Tibial nerve (tissue), 4 donors: Measurements from ENCODE around the gene MECP2. TPM values are rescaled to one million over a fixed set of nuclear protein-coding genes. Genes with fewer than 3 reads are reported as not detected.
A peak's percentile ranks its signal among the peaks of the same experiment; 100 is the strongest.
"Not testable (repeated sequence)": the region's sequence is repeated elsewhere in the genome, so short reads cannot be mapped to it uniquely, and the experiment has no call there.

ENCODE experiments used
- DNase-seq, 2 donors: peaks; one replicate each; pipeline ENCODE4 v3.0.0-alpha.2; 2019; ENCODE audit warnings: low spot score in 2 of 2
- H3K27ac ChIP-seq, 4 donors: fragments of 200-600 bp; sonication (generic) in 3 of 4; one replicate each; pipeline ENCODE4 v1.5.1; 2017 to 2019; ENCODE audit warnings: mild to moderate bottlenecking in 1 of 4
- H3K27me3 ChIP-seq, 2 donors: fragments of 200-600 bp; sonication (generic) in 1 of 2; one replicate each; pipeline versions ENCODE4 v1.5.1 to v1.6.0; 2017 to 2019
- H3K36me3 ChIP-seq, 3 donors: fragments of 200-600 bp; sonication (generic); one replicate each; pipeline ENCODE4 v1.5.1; 2018 to 2019
- H3K4me1 ChIP-seq, 4 donors: fragments of 200-600 bp; sonication (generic) in 3 of 4; one replicate each; pipeline ENCODE4 v1.5.1; 2017 to 2019
- H3K4me3 ChIP-seq, 4 donors: fragments of 200-600 bp; sonication (generic) in 3 of 4; one replicate each; pipeline ENCODE4 v1.5.1; 2017 to 2019; ENCODE audit warnings: mild to moderate bottlenecking in 1 of 4, moderate library complexity in 1 of 4
- H3K9me3 ChIP-seq, 4 donors: fragments of 200-600 bp; sonication (generic) in 3 of 4; one replicate each; pipeline ENCODE4 v1.5.1; 2017 to 2019
- EP300 ChIP-seq, 2 donors: sonication (generic); formaldehyde crosslinking; IDR thresholded peaks; one replicate each; pipeline ENCODE4 v1.6.1; 2017; ENCODE audit warnings: antibody characterized with exemption in 2 of 2, mild to moderate bottlenecking in 1 of 2
- POLR2A ChIP-seq, 2 donors: fragments of 450-650 bp; IDR thresholded peaks; one replicate each; pipeline ENCODE4 v1.6.1; 2017; ENCODE audit warnings: antibody characterized with exemption in 2 of 2, mild to moderate bottlenecking in 2 of 2, moderate library complexity in 2 of 2
- WGBS, 2 donors: methylation state at CpG; one replicate each; pipeline ENCODE4 v1.1.5; 2018; 5-methylcytosine and 5-hydroxymethylcytosine counted together
- total RNA-seq, 4 donors: library from RNA; depleted of rRNA; stranded (reverse); fragments of >200 nt; gene quantifications; one replicate each; pipeline ENCODE4 v1.1.0, GENCODE V29; 2016
- TF ChIP-seq, protein P1 (sequence below), 5 experiments: fragments of 200-600 bp in 3 of 5; fragments of 450-650 bp in 2 of 5; sonication (generic) in 3 of 5; IDR thresholded peaks; one replicate each; pipeline ENCODE4 v1.5.1; 2016 to 2019; ENCODE audit warnings: antibody characterized with exemption in 5 of 5, mild to moderate bottlenecking in 3 of 5, moderate library complexity in 2 of 5

The MECP2 gene
- total RNA-seq, 4 donors from 2014 or later = 71.6 to 96.5 (median 83.1) TPM

DNA sequence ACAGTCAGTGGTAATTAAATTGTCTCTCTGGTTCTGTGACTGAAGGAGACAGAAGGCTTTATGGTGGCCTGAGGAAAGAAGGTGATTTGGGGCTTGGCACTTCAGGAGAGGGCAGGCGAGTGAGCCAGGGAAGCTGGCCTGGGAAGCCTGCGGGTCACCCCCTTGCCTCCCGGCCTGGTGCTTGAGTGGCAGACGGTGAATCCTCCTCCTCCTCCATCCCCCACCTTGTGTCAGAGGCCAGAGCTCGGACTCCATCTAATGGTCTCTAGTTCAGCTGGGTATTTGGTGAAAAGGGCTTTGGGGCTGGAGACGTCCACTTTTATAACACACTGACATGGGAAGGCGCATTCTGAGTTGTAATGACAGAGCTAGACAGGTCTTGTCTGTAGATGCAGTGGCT is 116.3 kb downstream of the MECP2 start:
- Histone ChIP-seq H3K27me3 (peaks cover 0 to 3% of the 10 kb centered on the region in 2 donors), H3K4me3 (no peak overlapping the region), H3K9me3 (no peaks in the 10 kb centered on the region), H3K27ac (peak overlapping the region; percentile 61 to 84 (median 72)), H3K4me1 (peaks cover 0 to 33% (median 9%) of the 10 kb centered on the region in 4 donors), H3K36me3 (no peaks in the 10 kb centered on the region)
- no peak for TF ChIP-seq EP300 (IDR thresholded peaks at IDR 0.05)
- TF ChIP-seq POLR2A (IDR thresholded peaks at IDR 0.05) = no peak
- TF ChIP-seq, protein P1, sequence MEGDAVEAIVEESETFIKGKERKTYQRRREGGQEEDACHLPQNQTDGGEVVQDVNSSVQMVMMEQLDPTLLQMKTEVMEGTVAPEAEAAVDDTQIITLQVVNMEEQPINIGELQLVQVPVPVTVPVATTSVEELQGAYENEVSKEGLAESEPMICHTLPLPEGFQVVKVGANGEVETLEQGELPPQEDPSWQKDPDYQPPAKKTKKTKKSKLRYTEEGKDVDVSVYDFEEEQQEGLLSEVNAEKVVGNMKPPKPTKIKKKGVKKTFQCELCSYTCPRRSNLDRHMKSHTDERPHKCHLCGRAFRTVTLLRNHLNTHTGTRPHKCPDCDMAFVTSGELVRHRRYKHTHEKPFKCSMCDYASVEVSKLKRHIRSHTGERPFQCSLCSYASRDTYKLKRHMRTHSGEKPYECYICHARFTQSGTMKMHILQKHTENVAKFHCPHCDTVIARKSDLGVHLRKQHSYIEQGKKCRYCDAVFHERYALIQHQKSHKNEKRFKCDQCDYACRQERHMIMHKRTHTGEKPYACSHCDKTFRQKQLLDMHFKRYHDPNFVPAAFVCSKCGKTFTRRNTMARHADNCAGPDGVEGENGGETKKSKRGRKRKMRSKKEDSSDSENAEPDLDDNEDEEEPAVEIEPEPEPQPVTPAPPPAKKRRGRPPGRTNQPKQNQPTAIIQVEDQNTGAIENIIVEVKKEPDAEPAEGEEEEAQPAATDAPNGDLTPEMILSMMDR (IDR thresholded peaks at IDR 0.05) = no peak
- WGBS, 2 donors = 59 to 78% methylated on average over 7 of the region's 7 CpGs
- DNase-seq = no peak

DNA sequence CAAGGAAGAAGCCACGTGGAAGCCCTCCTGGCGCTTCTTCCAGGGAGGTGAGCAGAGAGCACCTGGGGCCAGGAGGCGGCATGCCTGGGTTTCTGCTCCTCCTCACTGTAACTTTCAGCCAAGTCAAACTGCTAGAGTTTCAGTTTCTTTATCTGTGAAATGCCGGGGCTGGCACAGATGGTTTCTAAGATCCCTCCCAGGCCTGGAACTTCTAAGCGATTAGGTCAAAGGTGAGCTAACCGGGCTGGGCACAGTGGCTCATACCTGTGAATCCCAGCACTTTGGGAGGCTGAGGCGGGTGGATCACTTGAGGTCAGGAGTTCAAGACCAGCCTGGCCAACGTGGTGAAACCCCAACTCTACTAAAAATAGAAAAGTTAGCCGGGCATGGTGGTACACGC is 117.1 kb downstream of the MECP2 start:
- not testable (repeated sequence) for H3K36me3 ChIP-seq, DNase-seq, H3K4me3 ChIP-seq, H3K9me3 ChIP-seq, H3K27me3 ChIP-seq
- 75 to 83% methylated on average over 8 to 10 of the region's 10 CpGs for WGBS, 2 donors
- H3K27ac ChIP-seq = peak overlapping the region in 2 of 4 donors; percentile 78 to 84
- H3K4me1 ChIP-seq = peaks cover 0 to 29% (median 9%) of the 10 kb centered on the region in 4 donors

DNA sequence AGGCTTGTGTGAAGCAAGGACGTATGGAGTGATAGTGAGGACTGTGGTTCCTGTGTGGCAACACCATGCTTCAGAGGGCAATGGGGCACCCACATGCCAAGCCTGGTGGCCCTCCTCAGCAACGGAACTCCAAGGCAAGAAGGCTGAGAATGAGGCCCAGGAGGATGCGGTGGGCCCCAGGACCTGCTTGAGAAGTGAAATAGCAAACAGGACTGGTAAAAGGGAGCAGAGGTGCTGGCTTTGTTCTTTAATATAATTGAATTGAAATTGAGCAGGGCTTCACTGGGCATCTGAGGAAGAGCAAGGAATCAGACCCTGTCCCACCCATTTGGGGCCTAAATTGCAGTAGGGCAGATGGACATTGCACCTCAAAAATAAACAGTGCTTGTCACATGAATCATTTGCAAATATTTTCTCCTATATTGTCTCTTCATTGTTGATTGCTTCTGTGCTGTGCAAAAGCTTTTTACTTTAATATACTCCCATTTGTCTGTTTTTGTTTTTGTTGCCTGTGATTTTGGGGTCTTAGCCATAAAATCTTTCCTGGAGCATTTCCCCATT is 122.7 kb downstream of the MECP2 start:
- Histone ChIP-seq H3K27ac (peak overlapping the region in 3 of 4 donors; percentile 91 to 98 (median 96)), H3K27me3 (no peaks in the 10 kb centered on the region), H3K9me3 (no peaks in the 10 kb centered on the region), H3K4me3 (no peak overlapping the region), H3K36me3 (no peaks in the 10 kb centered on the region), H3K4me1 (peaks cover 0 to 17% (median 2%) of the 10 kb centered on the region in 4 donors)
- WGBS, 2 donors = 63 to 76% methylated on average over 3 of the region's 3 CpGs
- no peak for DNase-seq
- TF ChIP-seq POLR2A (IDR thresholded peaks at IDR 0.05) = no peak
- no peak for TF ChIP-seq EP300 (IDR thresholded peaks at IDR 0.05)
- TF ChIP-seq, protein P1 (IDR thresholded peaks at IDR 0.05) = no peak

DNA sequence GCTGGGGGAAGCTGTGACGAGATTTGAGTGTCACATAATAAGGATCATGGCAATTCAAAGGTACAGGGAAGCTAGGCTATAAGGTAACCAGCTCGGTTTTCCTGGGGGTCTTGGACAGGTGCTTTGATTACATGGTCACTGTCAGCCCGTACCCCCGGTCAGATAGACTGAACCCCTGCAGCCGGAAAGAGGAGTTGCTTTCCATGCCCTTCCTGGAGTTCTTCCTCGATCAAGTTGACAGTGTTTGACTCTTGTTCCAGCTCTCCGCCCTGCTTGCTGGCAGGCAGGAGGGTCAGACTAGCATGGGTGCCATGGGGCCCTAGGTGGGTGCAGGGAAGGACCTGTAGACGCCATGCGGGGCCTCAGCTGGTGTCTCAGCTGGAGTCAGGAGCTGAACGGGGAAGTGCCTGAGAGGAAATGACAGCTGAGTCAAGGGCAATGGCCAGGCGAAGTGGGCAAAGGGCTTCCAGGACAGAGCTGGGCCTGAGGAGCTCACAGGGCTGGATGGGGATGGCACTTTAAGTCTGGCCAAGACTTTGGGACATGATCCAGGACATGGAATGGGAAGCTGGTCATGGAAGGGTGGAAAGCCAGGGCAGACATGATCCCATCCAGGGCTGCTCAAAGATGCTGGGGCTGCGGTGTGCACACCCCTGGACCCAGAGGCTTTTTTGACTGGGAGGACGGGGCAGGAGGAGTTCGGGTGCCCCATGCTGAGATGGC is 123.4 kb downstream of the MECP2 start:
- DNase-seq = no peak
- WGBS, 2 donors = 65 to 74% methylated on average over 13 of the region's 14 CpGs
- Histone ChIP-seq H3K9me3 (no peaks in the 10 kb centered on the region), H3K27me3 (no peaks in the 10 kb centered on the region), H3K36me3 (no peaks in the 10 kb centered on the region), H3K4me1 (peaks cover 0 to 22% (median 4%) of the 10 kb centered on the region in 4 donors), H3K27ac (peak overlapping the region; percentile 91 to 98 (median 96)), H3K4me3 (no peak overlapping the region)
- TF ChIP-seq POLR2A (IDR thresholded peaks at IDR 0.05) (no peak), EP300 (IDR thresholded peaks at IDR 0.05) (no peak)
- TF ChIP-seq, protein P1 (IDR thresholded peaks at IDR 0.05) = no peak

DNA sequence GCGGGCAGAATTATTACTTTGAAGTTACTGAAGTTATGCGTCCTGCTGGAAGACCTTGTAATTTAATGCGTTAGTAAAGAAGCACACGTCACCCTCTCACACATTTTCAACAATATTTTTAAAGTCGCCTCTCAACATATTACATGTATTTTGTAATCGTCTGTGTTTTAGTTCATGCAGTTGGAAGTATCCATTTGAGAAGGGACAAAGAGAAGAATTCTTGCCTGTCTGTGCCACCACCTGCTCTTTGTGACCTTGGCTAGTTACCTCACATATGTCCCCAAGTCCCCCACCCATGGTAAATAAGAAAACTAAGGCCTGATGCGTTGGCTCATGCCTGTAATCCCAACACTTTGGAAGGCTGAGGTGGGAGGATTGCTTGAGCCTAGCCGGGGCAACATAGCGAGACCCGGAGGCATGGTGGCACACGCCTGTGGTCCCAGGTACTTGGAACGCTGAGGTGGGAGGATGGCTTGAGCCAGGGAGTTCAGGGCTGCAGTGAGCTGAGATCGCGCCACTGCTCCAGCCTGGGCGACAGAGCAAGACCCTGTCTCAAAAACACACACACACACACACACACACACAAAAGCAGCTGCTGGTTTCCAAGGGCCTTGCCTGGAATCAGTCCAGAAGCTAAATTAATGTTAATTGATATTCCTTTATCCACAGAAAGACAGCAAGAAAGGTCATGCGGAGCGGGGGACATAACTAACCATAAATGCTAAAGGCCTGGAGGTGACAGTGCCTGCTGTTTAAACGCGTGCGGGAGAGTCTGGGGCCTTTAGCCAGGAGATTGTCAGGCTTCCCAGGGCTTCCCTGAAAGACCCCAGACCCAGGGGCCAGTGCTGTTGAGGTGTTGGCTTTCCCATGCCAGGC is 124.2 kb downstream of the MECP2 start:
- TF ChIP-seq POLR2A (IDR thresholded peaks at IDR 0.05) (no peak), EP300 (IDR thresholded peaks at IDR 0.05) (no peak)
- TF ChIP-seq, protein P1 (IDR thresholded peaks at IDR 0.05) = no peak
- Histone ChIP-seq H3K4me3 (peak overlapping the region; percentile 47 to 95 (median 56)), H3K36me3 (no peaks in the 10 kb centered on the region), H3K4me1 (peaks cover 0 to 30% (median 12%) of the 10 kb centered on the region in 4 donors), H3K27me3 (no peaks in the 10 kb centered on the region), H3K9me3 (no peaks in the 10 kb centered on the region), H3K27ac (peak overlapping the region; percentile 91 to 98 (median 96))
- WGBS, 2 donors = 15 to 48% methylated on average over 15 to 20 of the region's 20 CpGs
- no peak for DNase-seq
